ENCODE results near the gene ATG16L1.

The ATG16L1 gene

GRCh38 chr2:233227346-233227978 is 24.0 kb upstream of the ATG16L1 start:
- DNase-seq = no peak

GRCh38 chr2:233228376-233228775 is 23.1 kb upstream of the ATG16L1 start:
- DNase-seq = no peak

- no peak for DNase-seq
Measured at GRCh38 chr2:233233618-233234230, 17.7 kb upstream of the ATG16L1 start.

- no peak for DNase-seq
Measured at GRCh38 chr2:233234264-233234663, 17.2 kb upstream of the ATG16L1 start.

- DNase-seq = no peak
Measured at GRCh38 chr2:233234996-233235395, 16.5 kb upstream of the ATG16L1 start.

- DNase-seq = no peak
Measured at GRCh38 chr2:233235977-233236376, 15.5 kb upstream of the ATG16L1 start.

- DNase-seq = no peak
Measured at GRCh38 chr2:233236820-233237589, 14.5 kb upstream of the ATG16L1 start.

GRCh38 chr2:233240897-233241296 is 10.6 kb upstream of the ATG16L1 start:
- no peak for DNase-seq

GRCh38 chr2:233241803-233242202 is 9.7 kb upstream of the ATG16L1 start:
- no peak for DNase-seq

GRCh38 chr2:233242231-233242927 is 9.1 kb upstream of the ATG16L1 start:
- DNase-seq = no peak

GRCh38 chr2:233243348-233243747 is 8.1 kb upstream of the ATG16L1 start:
- no peak for DNase-seq

- DNase-seq = no peak
Measured at GRCh38 chr2:233244818-233245217, 6.7 kb upstream of the ATG16L1 start.

GRCh38 chr2:233245406-233245805 is 6.1 kb upstream of the ATG16L1 start:
- no peak for DNase-seq

GRCh38 chr2:233247116-233247515 is 4.4 kb upstream of the ATG16L1 start:
- no peak for DNase-seq

- DNase-seq = no peak
Measured at GRCh38 chr2:233247744-233248143, 3.7 kb upstream of the ATG16L1 start.

- no peak for DNase-seq
Measured at GRCh38 chr2:233248999-233249398, 2.5 kb upstream of the ATG16L1 start.

- DNase-seq = no peak
Measured at GRCh38 chr2:233250568-233250967, 905 bp upstream of the ATG16L1 start.

- no peak for DNase-seq
Measured at GRCh38 chr2:233250985-233251305, 528 bp upstream of the ATG16L1 start.

- DNase-seq = no peak
Measured at GRCh38 chr2:233252227-233252626, 754 bp downstream of the ATG16L1 start.

GRCh38 chr2:233255151-233255550 is 3.7 kb downstream of the ATG16L1 start:
- DNase-seq = no peak

- no peak for DNase-seq
Measured at GRCh38 chr2:233256048-233256447, 4.6 kb downstream of the ATG16L1 start.

- DNase-seq = no peak
Measured at GRCh38 chr2:233258211-233258610, 6.7 kb downstream of the ATG16L1 start.

- no peak for DNase-seq
Measured at GRCh38 chr2:233259730-233260129, 8.3 kb downstream of the ATG16L1 start.

GRCh38 chr2:233260661-233261060 is 9.2 kb downstream of the ATG16L1 start:
- no peak for DNase-seq

Data from cortex of kidney (tissue), 1 donor.